ENCODE data around the gene DNASE2B.

DNASE2B gene

DNA sequence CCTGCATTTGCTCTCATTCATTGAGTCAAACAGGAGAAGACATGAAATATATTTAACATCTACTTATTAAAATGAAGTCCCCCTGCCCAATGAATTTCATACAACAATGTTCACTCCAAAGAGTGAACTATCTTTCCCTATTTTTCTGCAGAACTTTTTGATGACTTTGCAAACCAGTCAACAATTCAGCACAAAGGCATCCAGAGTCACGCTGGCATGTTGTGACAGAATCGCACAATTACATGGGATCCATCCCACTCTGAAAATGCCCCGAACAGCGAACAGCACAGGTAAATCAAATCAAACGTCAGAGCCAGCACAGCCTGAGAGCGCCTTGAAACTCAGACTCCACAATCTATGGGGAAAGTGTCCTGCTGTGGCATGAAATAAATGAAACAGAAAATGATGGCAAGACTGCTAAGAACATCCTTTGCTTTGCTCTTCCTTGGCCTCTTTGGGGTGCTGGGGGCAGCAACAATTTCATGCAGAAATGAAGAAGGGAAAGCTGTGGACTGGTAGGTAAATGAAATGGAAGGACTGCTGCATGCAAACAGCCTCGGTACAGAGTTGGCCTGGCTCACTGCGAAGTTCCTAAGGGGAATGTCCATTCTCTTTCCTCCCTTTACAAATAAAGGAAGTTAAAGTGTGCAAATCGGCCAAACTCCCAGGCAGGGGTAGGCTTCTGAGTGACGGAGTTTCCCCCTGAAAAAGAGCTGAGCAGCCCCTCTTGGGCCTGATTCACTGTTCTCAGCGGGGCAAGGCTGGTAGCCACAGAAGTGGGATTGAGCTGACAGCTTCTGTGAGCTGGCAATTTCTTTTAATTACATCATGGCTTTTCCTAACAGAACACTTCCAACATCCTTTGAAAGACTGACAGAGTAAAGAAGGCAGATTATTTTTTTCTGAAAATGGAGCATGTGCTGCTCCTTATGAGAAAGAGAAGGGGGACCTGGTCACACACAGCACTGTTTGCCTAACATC is at the start of gene DNASE2B:
Gene DNASE2B, plus strand, starts transcription at position 310 of the 981 bp plus-strand sequence. Its CDS starts 81 bp downstream, at position 391.
- no peak for DNase-seq

DNA sequence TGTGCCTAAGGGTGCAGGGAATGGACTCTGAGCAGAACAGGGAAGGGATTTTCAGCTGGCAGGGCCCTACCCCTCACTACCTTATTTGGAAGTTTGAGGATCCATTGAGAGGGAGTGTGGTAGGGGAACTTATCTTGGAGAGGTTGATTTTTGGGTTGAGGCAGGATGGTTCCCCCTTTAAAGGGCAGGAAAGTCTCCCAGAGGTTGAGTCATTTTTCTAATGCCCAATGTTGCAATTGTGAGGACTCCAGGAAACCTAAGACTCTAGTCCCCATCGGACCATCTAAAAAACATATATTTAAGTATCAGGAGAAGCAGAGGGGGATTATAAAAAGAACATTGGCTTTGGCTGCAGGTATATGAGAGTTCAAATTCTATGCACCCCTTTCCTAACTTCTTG is 49.5 kb upstream of the DNASE2B start:
- no peak for DNase-seq

DNA sequence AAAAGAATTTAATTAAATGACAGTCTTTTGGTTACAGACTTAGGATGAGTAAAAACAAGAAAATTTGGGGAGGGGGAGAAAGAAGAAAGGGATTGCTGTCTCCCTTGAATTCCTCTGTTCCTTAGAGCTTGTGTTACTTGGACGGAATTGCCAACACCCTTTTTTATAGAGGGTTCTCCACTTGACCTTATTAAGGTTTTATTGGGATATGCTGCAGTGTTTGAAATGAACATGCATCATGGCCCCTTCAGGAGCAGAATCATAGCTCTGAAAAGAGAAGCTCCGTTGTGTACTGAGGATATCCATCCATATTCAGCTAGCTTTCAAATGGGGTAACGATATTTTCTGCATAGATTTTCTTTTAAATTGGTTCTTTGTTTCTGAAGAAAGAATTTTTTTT is 48.2 kb upstream of the DNASE2B start:
- DNase-seq = no peak

- no peak for DNase-seq
Observed at GRCh38 chr1:84350550-84350949, 47.7 kb upstream of the DNASE2B start.

DNA sequence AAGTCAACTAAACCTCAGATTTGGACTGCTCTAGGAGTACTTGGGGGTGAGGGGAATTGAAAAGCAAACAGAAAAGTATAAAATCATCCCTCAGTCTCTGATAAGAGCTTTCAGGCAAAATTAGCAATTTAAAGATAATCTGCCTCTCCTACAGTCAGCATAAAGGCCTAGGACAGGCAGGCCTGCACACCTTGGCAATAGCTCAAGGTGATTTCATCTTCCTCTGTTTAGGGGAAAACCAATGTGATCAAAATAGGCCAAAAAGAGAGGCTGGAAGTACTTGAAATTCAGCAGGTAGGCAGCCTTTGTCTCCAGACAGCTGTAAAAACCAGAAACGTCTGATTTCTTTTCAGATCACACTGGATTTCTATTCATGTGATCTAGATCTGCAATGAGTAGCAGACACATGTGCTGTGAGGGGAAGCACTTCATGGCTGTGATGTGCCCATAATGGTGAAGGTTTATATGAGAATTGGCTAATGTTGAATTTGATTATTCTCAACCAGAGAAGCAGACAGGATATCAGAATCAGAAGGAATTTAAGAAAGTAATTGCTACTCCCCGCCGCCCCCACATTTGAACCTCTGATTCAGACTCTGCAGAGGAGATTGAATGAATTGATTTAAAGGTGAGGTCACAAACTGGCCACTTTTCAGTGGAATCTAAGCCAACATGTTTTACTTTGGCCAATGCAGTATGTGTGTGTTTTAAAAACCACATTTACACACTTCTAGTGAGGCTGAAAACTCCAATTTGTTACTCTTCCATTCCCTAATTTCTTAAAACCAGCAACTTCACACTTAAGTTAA is 45.8 kb upstream of the DNASE2B start:
- no peak for DNase-seq

GRCh38 chr1:84353695-84354094 is 44.6 kb upstream of the DNASE2B start:
- DNase-seq = no peak

- no peak for DNase-seq
Observed at GRCh38 chr1:84355556-84355955, 42.7 kb upstream of the DNASE2B start.

DNA sequence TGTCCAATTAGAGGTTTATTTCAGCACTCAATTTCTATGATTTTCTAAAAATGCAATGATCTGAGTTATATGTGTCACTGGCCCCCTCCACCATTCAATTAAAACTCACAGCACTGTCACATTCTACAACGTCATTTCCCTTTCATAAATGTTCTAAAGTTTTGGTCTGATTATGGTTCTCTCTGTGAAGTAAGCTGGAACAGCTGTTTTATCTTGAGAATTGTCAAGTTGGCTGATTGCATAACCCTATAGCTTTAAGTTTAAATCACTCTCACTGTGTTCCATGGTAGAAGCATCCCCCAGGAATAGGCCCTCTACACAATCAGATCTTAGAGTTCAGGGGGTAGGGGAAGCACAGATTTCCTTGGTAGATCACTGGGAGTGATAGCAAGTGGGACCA is 41.4 kb upstream of the DNASE2B start:
- DNase-seq = no peak

- no peak for DNase-seq
Observed at GRCh38 chr1:84358695-84359094, 39.6 kb upstream of the DNASE2B start.

DNA sequence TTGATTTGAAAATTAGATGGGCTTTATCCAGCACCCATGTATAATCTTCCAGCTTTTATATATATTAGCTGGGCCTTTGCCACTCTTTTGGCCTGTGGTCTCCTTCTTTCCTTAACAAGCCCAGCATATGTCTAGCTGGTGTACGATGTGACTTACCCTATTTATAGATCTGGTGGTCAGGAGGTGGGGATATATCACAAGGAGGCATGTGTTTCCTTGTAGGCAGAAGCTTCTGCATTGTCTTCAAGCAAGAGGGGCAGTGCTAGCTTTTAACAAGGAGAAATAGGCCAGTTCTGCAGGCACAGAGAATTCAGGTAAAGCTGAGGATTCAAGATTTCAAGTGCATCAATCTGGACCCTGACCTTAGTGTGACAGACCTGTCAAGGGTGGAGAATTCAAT is 38.0 kb upstream of the DNASE2B start:
- no peak for DNase-seq

DNA sequence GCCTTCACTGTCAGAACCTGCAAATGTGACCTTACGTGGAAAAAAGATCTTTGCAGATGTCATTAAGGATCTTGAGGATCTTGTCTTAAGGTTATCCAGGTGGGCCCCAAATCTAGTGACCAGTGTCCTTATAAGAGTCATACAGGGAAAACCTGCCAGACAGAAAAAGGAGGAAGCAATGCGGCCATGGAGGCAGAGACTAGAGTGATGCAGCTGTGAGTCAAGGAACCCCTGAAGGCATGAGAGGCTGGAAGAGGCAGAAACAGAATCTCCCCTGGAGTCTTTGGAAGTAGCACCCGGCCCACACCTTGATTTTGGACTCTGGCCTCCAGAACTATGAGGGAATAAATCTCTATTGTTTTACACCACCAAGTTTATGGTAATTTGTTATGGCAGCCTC is 36.5 kb upstream of the DNASE2B start:
- DNase-seq = no peak

DNA sequence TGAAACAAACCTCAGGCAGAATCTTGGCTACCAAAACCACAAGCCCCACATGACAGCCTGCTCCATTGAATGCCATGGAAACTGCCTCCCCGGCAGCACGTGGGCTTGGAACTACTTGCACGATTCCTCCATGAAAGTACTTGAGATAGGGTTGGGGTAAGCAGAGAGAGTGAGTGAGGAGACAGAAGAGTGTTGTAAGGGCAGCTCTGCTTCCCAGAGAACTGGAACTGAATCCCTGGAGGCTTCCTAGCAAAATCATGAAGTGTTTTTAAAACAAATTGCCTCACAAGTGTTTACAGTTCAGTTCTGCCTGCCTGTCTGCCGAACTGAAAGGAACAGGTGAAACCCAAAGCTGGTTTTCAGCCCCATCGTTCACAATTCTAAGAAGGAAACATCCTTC is 35.3 kb upstream of the DNASE2B start:
- DNase-seq = no peak

DNA sequence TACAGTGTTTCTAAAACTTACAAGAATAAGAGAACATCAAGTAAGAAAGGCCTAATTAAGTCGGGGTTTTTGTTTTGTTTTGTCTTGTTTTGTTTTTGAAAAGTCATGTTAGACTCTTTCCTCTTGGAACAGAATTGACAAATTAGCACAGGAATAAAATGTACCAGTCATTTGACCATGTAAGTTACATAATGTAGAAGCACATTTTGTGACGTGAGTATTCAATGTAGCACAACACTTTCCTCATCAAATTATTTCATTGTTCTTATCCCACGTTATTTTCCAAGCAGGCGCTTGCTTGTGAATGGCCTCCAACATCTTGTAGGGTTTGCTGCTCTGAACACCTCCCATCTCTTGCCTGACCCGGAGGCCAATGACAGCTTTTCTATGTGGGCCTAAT is 34.7 kb upstream of the DNASE2B start:
- DNase-seq = no peak

DNA sequence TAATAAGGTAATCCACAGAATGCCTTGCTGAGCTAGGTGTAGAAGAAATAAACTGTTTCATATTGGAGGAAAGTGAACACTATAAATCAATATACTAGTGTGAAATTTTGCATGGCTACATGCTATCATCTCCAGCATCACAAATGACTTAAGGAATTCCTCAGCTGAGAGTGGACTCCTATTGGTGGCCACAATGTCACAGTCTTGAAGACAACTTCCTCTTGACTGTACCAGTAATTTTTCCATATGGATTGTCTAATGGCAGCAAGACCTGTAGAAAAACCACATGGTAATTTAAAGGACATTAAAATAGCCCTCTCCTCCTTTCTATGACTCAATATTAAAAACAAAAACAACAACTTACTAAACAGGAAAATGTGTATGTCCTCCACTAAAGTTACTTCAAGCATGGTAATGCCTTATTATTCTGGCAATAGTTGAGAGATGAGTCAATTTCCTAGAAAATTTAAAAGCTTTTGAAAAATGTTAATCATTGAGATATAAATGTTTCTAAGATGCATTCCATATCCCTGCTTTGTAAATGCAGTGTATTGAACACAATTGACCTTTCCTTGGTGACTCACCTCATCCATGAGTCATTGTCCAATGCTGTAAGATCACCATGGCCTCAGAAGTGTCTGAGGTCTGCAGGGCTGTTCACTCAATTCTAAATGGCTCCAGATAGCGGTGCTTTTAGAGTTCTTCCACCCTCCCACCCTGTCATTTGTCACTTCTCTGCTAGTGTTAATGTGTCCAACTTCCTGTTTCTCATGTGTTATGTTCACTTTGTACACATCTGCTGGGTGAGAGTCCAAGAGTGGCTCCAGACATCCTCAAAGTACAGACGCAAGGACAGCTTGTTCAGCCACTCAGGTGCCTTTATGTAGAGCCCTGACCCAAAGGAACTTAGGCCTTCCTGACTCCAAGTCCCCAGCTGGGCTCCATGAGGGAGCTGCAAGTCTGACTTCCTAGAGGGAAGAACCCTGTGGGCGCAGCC is 32.8 kb upstream of the DNASE2B start:
- DNase-seq = no peak

GRCh38 chr1:84366786-84367185 is 31.5 kb upstream of the DNASE2B start:
- no peak for DNase-seq

DNA sequence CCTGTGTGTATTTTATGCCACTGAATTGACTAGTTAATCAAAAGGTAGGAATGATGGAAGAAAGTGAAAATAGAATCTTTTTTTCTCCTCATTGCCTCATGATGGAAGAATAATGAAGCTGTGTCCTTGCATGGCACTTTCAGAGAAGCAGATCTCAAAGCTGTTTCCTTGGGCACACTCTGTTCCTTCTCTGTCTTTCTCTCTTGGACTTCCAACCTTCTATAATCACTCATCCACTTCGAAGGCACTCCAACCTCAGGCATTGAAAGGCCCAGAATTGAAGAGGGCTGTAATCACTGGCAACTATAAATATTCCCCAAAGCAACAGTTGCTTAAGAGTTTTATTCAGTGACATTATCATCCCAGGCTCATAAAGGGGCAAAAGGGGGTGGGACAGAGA is 31.1 kb upstream of the DNASE2B start:
- no peak for DNase-seq

GRCh38 chr1:84368441-84368840 is 29.8 kb upstream of the DNASE2B start:
- DNase-seq = no peak

GRCh38 chr1:84370266-84370665 is 28.0 kb upstream of the DNASE2B start:
- DNase-seq = no peak

- no peak for DNase-seq
Observed at GRCh38 chr1:84370831-84371394, 27.4 kb upstream of the DNASE2B start.

- no peak for DNase-seq
Observed at GRCh38 chr1:84373436-84374141, 24.7 kb upstream of the DNASE2B start.

GRCh38 chr1:84374991-84375696 is 23.1 kb upstream of the DNASE2B start:
- no peak for DNase-seq

All from NCI-H146 (cell line).